Thoracic aorta (tissue), 2 donors: ENCODE results near the gene ABCA13. TPM values are rescaled to one million over a fixed set of nuclear protein-coding genes. Genes with fewer than 3 reads are reported as not detected.

Experiments
- ATAC-seq: fragments of 150-250 bp; one replicate; pipeline ENCODE4 v1.8.0; 2017; ENCODE audit warnings: low read depth; ENCODE audit not compliant: insufficient number of reproducible peaks, low FRiP score
- DNase-seq: peaks from one replicate; pipeline ENCODE4 v3.0.0-alpha.2; 2020; ENCODE audit warnings: low spot score
- H3K27ac ChIP-seq, 2 donors: fragments of 200-600 bp; sonication (generic); 1 replicate in 1 of 2; 2 replicates in 1 of 2; pipeline ENCODE4 v1.5.1; 2016; ENCODE audit warnings: mild to moderate bottlenecking in 2 of 2, moderate library complexity in 2 of 2
- H3K27me3 ChIP-seq: fragments of 200-600 bp; sonication (generic); replicated peaks from 2 replicates; pipeline ENCODE4 v1.6.0; 2016; ENCODE audit warnings: mild to moderate bottlenecking; ENCODE audit not compliant: insufficient read depth
- H3K36me3 ChIP-seq: fragments of 200-600 bp; sonication (generic); one replicate; pipeline ENCODE4 v1.5.1; 2016
- H3K4me1 ChIP-seq, 2 donors: fragments of 200-600 bp; sonication (generic); 1 replicate in 1 of 2; 2 replicates in 1 of 2; pipeline versions ENCODE4 v1.5.1 to v1.6.0; 2016; ENCODE audit warnings: low read depth in 2 of 2, mild to moderate bottlenecking in 1 of 2; ENCODE audit not compliant: control insufficient read depth in 1 of 2
- H3K4me3 ChIP-seq: fragments of 200-600 bp; sonication (generic); 2 replicates; pipeline ENCODE4 v1.5.1; 2016; ENCODE audit warnings: mild to moderate bottlenecking
- H3K9me3 ChIP-seq: fragments of 200-600 bp; sonication (generic); 2 replicates; pipeline ENCODE4 v1.5.1; 2016
- total RNA-seq, 2 donors: library from RNA; depleted of rRNA; stranded (reverse); fragments of >200 nt; gene quantifications; one replicate each; pipeline versions ENCODE4 v1.1.0 to v1.2.3, GENCODE V29; 2016
- TF ChIP-seq, protein P1 (sequence below): fragments of 200-600 bp; sonication (generic); IDR thresholded peaks from one replicate; pipeline ENCODE4 v1.5.1; 2019; ENCODE audit warnings: antibody characterized with exemption

The ABCA13 gene
- total RNA-seq, 2 donors from 2014 or later: not detected

DNA sequence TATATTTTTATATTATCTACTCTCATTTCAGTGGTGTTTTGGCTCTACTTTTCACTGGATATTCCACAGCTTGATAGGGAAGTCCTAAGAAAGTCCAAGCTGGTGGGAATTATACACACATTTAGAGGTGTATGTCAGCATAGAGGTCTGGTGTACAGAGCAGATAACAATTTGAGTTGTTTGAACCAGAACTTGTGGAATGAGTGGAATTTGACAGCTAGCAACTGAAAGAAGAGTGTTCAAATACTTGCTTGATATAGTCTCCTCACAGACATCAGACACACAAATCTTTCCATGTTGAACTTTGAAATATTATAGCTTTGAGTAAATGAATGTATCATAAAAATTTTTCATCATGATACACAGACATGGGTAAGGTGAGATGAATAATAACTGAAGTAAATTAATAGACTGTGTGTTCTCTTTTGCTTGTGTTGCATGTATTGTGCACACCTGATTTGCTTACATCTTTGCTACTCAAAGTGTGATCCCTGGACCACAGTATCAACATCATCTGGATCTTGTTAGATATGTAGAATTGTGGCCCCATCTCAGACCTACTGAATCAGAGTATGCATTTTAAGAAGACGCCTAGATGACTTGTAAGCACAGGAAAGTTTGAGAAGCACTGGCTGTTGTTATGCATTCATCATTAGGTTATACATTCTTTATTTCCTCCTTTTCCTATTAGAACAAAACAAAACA lies 91.5 kb downstream of the ABCA13 start:
- no peaks in the 10 kb centered on the region for H3K36me3 ChIP-seq
- TF ChIP-seq, protein P1, sequence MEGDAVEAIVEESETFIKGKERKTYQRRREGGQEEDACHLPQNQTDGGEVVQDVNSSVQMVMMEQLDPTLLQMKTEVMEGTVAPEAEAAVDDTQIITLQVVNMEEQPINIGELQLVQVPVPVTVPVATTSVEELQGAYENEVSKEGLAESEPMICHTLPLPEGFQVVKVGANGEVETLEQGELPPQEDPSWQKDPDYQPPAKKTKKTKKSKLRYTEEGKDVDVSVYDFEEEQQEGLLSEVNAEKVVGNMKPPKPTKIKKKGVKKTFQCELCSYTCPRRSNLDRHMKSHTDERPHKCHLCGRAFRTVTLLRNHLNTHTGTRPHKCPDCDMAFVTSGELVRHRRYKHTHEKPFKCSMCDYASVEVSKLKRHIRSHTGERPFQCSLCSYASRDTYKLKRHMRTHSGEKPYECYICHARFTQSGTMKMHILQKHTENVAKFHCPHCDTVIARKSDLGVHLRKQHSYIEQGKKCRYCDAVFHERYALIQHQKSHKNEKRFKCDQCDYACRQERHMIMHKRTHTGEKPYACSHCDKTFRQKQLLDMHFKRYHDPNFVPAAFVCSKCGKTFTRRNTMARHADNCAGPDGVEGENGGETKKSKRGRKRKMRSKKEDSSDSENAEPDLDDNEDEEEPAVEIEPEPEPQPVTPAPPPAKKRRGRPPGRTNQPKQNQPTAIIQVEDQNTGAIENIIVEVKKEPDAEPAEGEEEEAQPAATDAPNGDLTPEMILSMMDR: no peak
- no peak overlapping the region for H3K4me3 ChIP-seq
- no peaks in the 10 kb centered on the region for H3K4me1 ChIP-seq
- no peaks in the 10 kb centered on the region for H3K27me3 ChIP-seq
- ATAC-seq: no peak
- no peak for DNase-seq
- no peaks in the 10 kb centered on the region for H3K9me3 ChIP-seq
- no peak overlapping the region for H3K27ac ChIP-seq

DNA sequence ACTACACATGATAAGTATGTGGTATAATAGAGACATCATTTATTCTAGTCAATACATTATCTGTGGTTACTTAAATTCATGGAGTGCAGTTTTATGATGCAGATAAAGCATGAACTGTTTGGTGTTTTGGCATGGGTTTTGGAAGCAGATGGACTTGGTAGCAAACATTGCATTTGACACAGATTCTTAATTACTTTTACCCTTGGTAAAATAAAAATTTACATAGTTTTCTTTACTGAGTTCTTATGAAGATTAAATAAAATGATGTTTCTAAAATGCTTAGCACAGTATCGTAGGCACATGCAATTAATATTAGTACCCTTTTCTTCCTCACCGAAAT lies 92.0 kb downstream of the ABCA13 start:
- no peaks in the 10 kb centered on the region for H3K36me3 ChIP-seq
- no peak for DNase-seq
- TF ChIP-seq, protein P1: no peak
- H3K27me3 ChIP-seq: no peaks in the 10 kb centered on the region
- no peak overlapping the region for H3K27ac ChIP-seq
- no peak for ATAC-seq
- H3K4me3 ChIP-seq: no peak overlapping the region
- H3K9me3 ChIP-seq: no peaks in the 10 kb centered on the region
- H3K4me1 ChIP-seq: no peaks in the 10 kb centered on the region

- ATAC-seq: no peak
- TF ChIP-seq, protein P1: no peak
- H3K9me3 ChIP-seq: no peaks in the 10 kb centered on the region
- no peak overlapping the region for H3K4me3 ChIP-seq
- no peaks in the 10 kb centered on the region for H3K27me3 ChIP-seq
- DNase-seq: no peak
- H3K4me1 ChIP-seq: no peaks in the 10 kb centered on the region
- no peaks in the 10 kb centered on the region for H3K36me3 ChIP-seq
- no peak overlapping the region for H3K27ac ChIP-seq
Observed at GRCh38 chr7:48269066-48269465, 97.8 kb downstream of the ABCA13 start.

- no peaks in the 10 kb centered on the region for H3K36me3 ChIP-seq
- no peak overlapping the region for H3K4me3 ChIP-seq
- H3K27me3 ChIP-seq: no peaks in the 10 kb centered on the region
- DNase-seq (no peak), ATAC-seq (no peak)
- no peak overlapping the region for H3K27ac ChIP-seq
- H3K4me1 ChIP-seq: no peaks in the 10 kb centered on the region
- no peaks in the 10 kb centered on the region for H3K9me3 ChIP-seq
- TF ChIP-seq, protein P1: no peak
Observed at GRCh38 chr7:48274662-48275061, 103.4 kb downstream of the ABCA13 start.

DNA sequence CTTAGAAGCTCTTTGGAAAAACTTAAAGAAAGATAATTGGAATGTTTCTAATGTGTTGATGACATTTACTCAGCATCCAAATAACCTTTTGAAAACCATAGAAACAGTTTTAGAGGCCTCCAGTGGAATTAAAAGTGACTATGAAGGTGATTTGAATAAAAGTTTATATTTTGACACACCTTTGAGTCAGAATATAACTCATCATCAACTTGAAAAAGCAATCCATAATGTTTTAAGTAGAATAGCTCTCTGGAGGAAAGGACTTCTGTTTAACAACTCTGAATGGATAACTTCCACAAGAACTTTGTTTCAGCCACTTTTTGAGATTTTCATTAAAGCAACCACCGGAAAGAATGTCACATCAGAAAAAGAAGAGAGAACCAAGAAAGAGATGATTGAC lies 108.2 kb downstream of the ABCA13 start:
- Histone ChIP-seq H3K36me3 (no peaks in the 10 kb centered on the region), H3K27me3 (no peaks in the 10 kb centered on the region), H3K9me3 (no peaks in the 10 kb centered on the region), H3K4me1 (no peaks in the 10 kb centered on the region), H3K27ac (no peak overlapping the region), H3K4me3 (no peak overlapping the region)
- no peak for DNase-seq
- no peak for ATAC-seq
- TF ChIP-seq, protein P1: no peak
